GM18951 (cell line): Measurements from ENCODE around the gene ASPDH.

Source experiments
- POLR2A ChIP-seq: IDR thresholded peaks from 4 replicates; pipeline ENCODE4 v1.6.1; 2011; ENCODE audit warnings: mild to moderate bottlenecking; ENCODE audit not compliant: insufficient read length, insufficient read depth; ENCODE audit errors: extremely low read depth
- in situ Hi-C: fragments of 300-500 bp; cut with MboI; formaldehyde crosslinking; loops from one replicate; pipeline ENCODE4 v1.12.0; 2022; ENCODE audit warnings: low sequenced_read_pairs, mixed read lengths, inconsistent platforms; ENCODE audit not compliant: unreplicated experiment

ASPDH gene

GRCh38 chr19:50490991-50491472 lies 22.7 kb downstream of the ASPDH start:
- in situ Hi-C loops: no loop called here

DNA sequence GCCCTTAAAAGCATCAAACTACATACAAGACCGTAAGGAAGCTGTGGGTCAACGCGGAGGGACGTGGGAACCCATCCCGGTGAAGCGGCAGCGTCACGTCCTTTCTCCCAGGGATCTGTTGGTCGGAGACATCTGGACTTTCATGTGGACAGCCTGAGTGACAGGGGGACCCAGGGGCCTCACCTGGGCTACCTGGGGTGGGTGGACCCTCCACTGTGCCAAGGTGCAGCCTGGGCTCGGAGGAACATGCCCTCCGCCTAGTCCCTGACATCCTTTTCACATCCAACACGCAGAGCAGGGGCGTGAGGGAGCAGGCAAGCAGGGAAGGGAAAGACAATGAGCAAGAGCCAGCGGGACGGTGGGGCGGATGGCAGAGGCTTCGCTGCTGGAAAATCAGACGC lies 23.3 kb downstream of the ASPDH start:
- TF ChIP-seq POLR2A: no peak
- in situ Hi-C loops: no loop called here

More at GRCh38 chr19:50490991-50491472, 22.7 kb downstream of the ASPDH start:
- TF ChIP-seq POLR2A: no peak

DNA sequence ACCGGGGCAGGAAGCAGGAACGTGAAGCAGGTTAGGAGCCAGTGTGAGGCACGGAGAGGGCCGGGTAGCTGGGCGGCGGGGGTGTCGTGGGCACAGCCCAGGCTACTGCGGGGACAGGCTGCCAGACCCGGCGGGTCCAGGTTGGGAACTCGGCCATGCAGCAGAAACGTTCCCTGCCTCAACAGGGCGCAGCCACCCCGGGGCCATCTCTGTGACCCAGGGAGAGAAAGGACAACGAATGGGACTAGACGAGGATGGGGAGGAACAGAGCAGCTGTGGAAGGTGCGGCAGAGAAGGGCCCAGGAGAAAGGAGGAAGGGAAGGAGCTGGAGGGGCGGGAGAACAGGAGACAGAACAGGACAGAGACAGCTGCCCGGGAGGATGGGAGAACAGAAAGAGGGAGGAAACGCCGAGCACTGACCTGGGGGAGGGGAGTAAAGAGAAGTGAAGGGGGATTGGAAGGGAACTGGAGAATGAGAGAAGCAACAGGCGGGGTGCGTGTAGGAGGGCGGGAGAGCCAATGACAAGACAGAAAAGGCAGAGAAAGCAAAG lies 24.2 kb downstream of the ASPDH start:
- no peak for TF ChIP-seq POLR2A
- in situ Hi-C loops: no loop called here

- TF ChIP-seq POLR2A: no peak
- in situ Hi-C loops: no loop called here
These were observed 25.1 kb downstream of the ASPDH start for GRCh38 chr19:50488389-50489194.

DNA sequence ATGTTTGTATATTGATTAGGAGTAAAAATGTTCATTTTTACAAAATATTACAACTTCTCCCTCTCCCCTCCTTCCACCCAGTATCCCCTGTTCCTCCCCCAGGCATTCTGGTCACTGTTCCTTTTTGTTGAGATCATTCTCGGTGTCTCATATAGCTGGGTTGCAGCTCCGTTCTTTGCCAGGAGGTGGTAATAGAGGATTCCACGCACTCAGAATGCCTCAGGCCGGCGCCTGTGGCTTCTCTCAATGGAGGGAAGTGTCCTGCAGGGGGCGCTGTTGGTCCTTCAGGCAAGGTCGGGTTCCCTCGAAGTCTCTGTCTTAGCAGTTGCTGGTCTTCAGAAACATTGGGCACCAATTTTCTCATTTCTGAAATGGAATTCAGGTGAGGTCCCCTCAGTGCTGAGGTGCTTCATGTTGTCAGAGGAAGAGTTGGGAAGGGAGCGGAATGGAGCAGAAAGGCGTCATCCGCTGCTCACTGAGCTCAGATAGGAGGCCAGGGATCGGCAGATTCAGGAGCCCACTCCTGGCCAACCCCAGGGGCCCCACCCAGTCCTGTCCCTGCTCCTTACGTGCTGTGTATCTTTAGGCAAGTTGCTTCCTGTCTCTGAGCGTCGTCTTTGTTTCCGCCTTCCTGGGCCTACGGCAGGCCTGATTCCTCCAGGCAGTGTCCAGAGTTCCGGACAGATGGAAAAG lies 26.7 kb downstream of the ASPDH start:
- in situ Hi-C loops: no loop called here
- TF ChIP-seq POLR2A: no peak

DNA sequence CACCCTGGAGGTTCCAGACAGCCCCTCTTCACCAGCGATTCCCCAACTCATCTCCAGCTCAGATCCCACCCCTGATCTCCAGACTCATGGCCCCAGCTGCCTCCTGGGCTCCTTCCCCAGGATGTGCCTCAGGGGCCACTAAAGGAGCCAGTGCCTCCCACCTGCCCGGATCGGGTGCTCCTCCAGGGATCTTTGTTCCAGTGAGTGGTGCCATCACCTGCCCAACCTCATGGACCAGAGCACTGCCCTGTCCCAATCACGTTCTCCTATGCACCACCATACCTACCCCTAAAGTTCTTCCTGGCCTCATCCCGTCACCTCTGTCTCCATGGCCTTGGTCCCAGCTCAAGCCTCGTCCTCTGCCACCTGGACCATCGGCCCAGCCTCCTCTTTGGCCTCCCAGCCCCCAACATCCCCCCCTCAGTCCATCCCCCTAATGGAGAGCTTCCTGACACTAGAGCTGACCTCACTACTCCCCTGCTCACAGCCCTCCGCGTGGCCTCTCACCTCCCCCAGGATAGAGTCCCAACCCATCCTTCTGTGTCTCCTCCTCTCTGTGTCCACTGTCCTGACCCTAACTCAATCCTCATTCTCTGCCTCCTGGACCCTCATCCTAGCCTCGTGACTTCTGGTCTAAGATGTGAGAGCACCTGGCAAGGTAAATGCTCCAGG lies 28.3 kb downstream of the ASPDH start:
- no peak for TF ChIP-seq POLR2A
- in situ Hi-C loops: no loop called here

GRCh38 chr19:50482916-50483315 lies 30.8 kb downstream of the ASPDH start:
- no peak for TF ChIP-seq POLR2A
- in situ Hi-C loops: no loop called here

- in situ Hi-C loops: no loop called here
- no peak for TF ChIP-seq POLR2A
These were observed 31.4 kb downstream of the ASPDH start for GRCh38 chr19:50482271-50482855.

- TF ChIP-seq POLR2A: no peak
- in situ Hi-C loops: no loop called here
These were observed 32.2 kb downstream of the ASPDH start for GRCh38 chr19:50481351-50482149.

- TF ChIP-seq POLR2A: peak; percentile 6
These were observed 33.2 kb downstream of the ASPDH start for GRCh38 chr19:50480281-50481111.

DNA sequence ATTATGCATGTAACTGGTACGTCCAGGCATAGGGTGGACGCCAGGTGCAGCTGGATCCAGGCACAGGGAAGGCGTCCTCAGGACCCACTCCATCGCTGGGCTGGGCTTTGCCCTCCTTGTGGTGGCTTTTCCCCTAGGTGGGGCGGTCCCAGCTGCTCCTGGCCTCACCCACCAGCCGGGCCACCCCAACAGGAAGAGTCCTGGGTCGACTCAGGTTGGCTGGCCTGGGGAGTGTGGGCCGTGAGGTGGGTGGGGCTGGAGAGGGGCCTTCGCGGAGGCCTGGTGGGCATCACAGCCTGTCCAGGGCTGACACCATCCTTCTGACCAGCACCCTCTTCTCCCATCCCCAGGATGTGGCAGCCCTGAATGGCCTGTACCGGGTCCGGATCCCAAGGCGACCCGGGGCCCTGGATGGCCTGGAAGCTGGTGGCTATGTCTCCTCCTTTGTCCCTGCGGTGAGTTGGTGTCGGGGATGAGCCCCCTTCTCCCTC lies 33.9 kb downstream of the ASPDH start:
- in situ Hi-C loops: no loop called here
- TF ChIP-seq POLR2A: no peak

More at GRCh38 chr19:50480281-50481111, 33.2 kb downstream of the ASPDH start:
- in situ Hi-C loops: no loop called here
